HG02981 (cell line): ENCODE results near the gene KRT28.
"Not testable (repeated sequence)": the region's sequence is repeated elsewhere in the genome, so short reads cannot be mapped to it uniquely, and the experiment has no call there.

ENCODE experiments used
- ATAC-seq: cut with Tn5 transposase; IDR thresholded peaks from one replicate; pipeline ENCODE4 v1.9.1; 2021; ENCODE audit warnings: mild to moderate bottlenecking, moderate library complexity; ENCODE audit not compliant: unreplicated experiment

Gene KRT28

GRCh38 chr17:40791111-40791510, 8.6 kb downstream of the KRT28 start:
- ATAC-seq, result no peak

DNA sequence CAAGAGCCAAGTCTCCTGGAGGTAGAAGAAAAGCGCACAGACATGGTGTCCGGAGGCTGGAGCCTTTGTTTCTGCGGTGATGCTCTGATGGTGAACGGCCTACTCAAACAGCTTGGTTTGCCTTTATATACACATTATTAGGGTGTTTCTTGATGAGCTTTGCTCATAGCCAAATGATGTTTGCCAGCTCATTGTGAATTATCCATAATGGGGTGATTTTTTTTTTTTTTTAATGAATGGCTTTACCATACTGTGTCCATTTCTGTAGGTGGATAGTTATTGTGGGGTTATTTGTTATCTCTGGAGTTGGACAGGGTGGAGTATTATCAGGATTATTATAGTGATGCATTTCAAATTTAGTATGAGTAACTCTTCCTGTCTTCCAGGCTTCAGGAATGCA, 17.3 kb downstream of the KRT28 start, which contains the start of gene KRT27:
KRT27 (minus strand) TSS at position 101 of the 400 bp plus-strand sequence; CDS start at position 44, 57 bp downstream.
- ATAC-seq, result no peak

DNA sequence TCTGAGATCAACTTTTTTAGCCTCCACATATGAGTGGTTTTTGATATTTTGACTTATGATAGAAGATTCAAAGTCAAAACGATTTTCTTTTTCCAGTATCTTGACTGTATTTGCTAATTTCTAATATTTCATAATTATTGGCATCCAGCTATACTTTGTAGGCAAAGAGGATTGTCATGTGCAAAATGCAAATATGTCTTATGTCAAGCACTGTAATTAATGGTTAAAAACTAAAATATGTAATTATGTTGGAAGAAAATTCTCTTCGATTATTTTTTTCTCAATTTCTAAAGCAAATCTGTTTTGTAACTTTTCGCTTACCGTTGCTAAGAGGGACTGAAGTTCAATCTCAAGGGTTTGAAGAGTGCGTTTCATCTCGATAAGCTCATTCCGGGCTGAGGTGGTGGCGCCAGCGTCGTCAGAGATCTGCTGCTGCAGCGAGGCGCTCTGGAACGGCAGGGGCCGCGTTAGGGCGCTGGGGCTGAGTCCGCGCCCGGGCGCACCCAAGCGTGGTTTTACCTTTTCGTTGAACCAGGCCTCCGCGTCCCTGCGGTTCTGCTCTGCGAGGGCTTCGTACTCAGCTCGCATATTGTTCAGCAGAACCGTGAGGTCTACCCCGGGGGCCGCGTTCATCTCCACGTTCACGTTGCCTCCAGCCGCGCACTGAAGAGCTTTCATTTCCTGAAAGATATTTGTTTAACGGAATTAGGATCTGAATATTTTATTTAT, 20.4 kb downstream of the KRT28 start:
- ATAC-seq, result no peak

DNA sequence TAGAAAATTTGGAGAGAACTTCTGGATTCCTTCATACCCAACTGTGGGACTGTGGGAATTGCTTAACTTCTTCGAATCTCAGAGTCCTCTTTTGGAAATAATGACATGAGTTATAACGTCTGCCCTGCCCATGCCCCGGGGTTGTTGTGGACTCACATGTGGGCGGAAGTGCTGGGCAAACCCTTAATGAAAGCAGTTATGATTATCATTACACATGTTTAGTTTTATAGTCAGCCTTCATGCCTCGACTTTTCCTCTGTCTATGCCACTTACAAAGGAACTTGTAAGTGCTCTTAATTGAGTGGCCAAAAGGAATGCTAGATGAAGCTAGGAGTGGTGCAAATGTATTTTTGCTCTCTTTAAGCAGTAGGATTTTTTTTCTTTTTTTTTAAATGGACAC, 21.3 kb downstream of the KRT28 start:
- ATAC-seq, result no peak

- ATAC-seq, result no peak
Observed at GRCh38 chr17:40777971-40778370, 21.8 kb downstream of the KRT28 start.

GRCh38 chr17:40777459-40777858, 22.3 kb downstream of the KRT28 start:
- no peak for ATAC-seq

- no peak for ATAC-seq
Observed at GRCh38 chr17:40775945-40776344, 23.8 kb downstream of the KRT28 start.

DNA sequence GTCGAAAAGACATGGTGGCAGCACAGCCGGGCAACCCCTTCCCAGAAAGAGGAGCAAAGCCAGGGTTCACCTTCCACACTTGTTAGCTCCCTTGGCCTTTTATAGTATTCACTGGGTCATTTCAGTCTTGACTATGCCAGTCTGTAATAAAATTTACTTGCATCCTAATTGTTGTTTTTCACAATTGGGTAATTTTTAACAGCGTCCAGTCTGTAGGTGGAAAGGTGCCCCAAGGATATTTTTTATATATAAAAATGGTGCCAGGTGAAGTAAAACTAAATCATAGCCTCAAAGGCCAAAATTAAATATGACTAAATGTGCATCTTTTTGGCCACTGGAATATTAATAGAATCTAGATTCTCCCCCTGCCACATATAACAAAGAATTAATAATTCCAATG, 27.7 kb downstream of the KRT28 start, which contains the start of gene KRT26:
KRT26 (minus strand) TSS at position 101 of the 400 bp plus-strand sequence; CDS start at position 13, 88 bp downstream.
- ATAC-seq, result no peak

- ATAC-seq, result no peak
Observed at GRCh38 chr17:40765657-40766056, 34.1 kb downstream of the KRT28 start.

DNA sequence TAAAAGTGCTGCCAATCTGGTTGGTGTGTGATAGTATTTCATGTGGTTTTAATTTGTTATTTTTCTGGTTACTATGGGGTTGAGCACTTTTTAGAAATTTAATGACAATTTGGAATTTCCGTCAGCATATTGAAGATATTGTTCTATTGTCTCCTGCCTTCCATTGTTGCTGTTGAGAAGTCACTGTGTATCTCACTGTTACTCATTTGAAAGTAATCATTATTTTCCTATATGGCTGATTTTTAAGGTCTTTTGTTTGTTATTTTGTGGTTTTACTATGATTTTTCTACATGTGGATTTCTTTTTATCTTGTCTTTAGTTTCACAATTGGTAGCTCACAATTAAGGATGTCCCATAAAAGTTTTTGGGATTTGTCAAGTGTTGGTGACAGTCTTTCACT, 36.0 kb downstream of the KRT28 start:
- no peak for ATAC-seq

DNA sequence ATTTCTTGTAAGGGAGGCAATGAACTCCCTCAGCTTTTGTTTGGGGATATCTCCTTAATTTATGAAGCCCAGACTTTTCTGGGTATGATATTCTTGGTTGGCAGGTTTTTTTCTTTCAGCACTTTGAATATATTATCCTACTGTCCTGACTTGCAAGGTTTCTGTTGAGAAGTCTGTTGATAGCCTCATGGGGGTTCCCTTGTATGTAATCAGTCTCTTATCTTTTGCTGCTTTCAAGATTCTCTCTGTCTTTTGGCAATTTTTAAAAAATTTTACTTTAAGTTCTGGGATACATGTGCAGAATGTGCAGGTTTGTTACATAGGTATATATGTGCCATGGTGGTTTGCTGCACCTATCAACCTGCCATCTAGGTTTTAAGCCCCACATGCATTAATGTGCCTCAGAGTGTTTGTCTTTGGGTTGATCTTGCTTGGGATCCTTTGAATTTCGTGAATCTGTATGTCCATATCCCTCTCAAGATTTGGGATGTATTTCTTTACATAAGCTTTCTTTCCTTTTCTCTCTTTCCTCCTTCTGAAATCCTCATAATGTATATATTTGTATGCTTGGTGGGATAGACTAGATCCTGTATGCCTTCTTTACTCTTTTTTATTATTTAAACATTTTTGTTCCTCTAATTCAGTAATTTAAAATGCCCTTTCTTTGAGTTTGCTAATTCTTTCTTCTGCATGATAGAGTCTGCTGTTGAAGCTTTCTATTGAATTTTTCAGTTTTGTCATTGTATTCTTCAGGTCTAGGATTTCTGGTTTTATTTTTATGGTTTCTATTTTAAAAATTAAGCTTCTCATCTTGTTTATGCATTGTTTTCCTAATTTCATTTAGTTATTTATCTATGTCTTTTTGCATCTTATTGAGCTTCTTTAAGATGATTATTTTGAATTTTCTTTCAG, 39.4 kb downstream of the KRT28 start:
- no peak for ATAC-seq

GRCh38 chr17:40755231-40755630, 44.5 kb downstream of the KRT28 start, which contains the start of gene KRT25:
TSS of gene KRT25 (minus strand) at chr17:40755331. CDS start at chr17:40755271, 60 bp downstream.
- ATAC-seq, result no peak

DNA sequence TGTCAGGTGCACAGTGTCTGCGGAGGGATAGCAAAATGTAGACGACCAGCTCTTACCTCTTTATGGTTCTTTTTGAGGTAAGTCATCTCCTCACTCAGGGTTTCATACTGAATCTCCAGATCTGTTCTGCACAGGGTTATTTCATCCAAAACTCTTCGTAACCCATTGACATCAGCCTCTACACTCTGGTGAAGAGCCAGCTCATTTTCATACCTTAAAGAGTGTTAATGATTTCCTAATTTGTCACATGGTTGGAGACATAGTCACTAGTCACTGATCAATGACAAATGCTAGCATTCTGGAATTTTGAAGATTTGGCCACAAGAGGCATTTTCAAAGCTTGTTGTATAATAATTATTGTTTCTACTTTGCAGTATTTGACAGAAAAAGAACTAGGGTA, 46.0 kb downstream of the KRT28 start:
- ATAC-seq, result no peak

- ATAC-seq, result no peak
Observed at GRCh38 chr17:40751065-40751464, 48.7 kb downstream of the KRT28 start.

DNA sequence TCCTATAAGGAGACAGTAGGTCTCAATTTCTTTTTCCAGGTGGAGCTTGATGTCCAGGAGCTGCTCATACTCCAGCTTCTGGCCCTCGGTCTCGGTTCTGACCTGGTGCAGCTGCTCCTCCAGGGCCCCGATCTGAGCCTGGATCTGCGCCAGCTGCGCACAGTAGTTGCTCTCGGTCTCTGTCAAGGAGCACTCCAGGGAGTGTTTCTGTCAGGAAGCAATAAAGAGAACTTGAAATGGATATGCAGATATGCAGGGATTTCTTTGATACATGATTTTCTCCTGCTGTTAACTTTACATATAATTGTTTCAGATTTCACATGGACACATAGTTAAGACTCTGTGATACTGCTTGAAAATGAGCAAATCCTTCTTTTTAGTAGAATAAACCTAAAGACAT, 49.4 kb downstream of the KRT28 start:
- ATAC-seq, result no peak

DNA sequence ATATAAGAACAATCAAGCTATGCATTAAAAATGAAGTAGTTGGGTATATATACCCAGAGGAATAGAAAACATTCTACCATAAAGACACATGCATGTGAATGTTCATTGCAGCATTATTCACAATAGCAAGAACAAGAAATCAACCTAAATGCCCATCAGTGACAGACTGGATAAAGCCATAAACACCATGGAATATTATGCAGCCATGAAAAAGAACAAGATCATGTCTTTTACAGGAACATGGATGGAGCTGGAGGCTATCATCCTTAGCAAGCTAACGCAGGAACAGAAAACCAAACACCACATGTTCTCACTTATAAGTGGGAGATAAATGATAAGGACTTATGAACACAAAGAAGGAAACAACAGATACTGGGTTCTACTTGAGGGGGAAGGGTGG, 51.1 kb downstream of the KRT28 start:
- ATAC-seq, result not testable (repeated sequence)
